HG02970 (cell line): Measurements from ENCODE around the gene CCDC28B.

Experiments used
- ATAC-seq: cut with Tn5 transposase; IDR thresholded peaks from one replicate; pipeline ENCODE4 v1.9.1; 2021; ENCODE audit warnings: mild to moderate bottlenecking, moderate library complexity, moderate number of reproducible peaks; ENCODE audit not compliant: unreplicated experiment, low FRiP score

Gene CCDC28B

GRCh38 chr1:32192220-32192948 lies 8.0 kb upstream of the CCDC28B start:
- no peak for ATAC-seq

GRCh38 chr1:32194984-32195383 lies 5.4 kb upstream of the CCDC28B start:
- no peak for ATAC-seq

DNA sequence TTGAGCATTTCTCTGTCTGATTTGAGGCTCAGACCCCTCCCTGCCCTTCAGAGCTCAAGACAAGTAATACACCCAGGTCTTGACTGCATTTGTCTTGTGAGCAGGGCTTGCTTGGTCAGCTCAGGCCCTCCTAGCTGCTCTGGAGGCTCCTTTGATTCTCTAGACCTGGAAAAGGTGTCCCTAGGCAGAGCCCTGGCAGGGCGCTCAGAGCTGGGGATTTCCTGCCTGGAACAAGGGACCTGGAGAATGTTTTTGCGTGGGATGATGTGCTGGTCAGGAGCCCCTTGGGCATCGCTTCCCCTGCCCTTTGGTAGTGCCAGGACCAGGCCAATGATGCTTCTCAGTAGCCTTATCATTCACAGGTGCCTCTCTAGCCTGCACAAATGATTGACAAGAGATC lies 4.9 kb upstream of the CCDC28B start:
- ATAC-seq, result no peak

DNA sequence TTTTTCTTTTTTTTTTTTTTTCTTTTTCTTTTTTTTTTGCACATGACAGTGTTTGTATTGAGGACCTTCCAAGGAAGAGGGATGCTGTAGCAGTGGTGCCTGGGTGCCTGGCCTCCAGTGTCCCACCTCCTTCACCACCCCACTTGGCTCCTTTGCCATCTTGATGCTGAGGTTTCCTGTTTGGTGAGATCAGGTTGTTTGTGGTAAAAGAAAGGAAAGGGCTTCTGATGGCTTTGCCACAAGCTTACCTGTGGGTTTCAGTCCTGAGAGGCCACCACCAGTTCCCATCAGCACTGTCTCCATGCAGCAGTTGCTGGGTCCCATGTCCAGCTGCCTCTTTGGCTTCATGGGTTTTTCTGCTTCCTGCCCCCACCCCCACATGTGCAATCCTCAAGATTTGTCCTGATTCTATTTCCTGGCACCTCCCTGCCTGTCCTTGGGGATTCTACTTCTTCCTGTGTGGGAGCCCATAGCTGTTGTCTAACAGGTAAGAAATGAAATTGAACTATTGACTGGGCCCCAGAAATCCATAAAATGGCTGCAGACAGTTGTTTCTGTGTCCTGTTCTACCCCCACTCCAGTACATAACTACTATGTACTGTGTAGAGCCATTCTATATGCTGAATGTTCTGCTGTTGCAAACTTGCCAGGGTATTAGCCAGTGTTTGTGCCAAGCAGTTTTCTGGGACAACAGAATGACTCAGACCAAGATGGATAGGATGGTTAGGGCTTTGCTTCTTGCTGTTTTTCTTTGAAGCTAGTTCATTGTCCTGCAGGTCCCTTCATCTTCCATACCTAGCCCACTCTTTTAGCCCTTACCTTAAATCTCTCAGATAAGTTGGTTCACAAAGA lies 4.2 kb upstream of the CCDC28B start:
- ATAC-seq, result no peak

DNA sequence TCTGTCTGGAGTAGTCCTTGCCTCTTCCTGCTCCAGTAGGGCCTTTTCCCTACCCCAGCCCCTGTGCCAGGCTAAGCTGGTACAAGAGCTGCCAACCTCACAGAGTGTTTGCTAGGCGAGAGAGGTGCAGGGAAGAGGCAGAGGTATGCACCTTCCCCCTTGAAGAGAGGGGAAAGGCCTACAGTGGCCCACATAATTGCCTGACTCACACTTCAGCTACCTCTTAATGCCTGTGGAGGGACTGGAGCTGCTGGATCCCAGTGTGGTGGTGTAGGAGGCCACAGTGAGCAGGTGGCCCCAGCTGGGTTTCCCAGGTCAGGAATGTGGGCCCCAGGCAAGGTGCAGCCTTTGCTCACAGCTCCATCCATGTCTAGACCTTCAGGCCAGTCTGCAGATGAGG lies 3.3 kb upstream of the CCDC28B start:
- ATAC-seq, result no peak

GRCh38 chr1:32197837-32198236 lies 2.6 kb upstream of the CCDC28B start:
- ATAC-seq, result no peak

DNA sequence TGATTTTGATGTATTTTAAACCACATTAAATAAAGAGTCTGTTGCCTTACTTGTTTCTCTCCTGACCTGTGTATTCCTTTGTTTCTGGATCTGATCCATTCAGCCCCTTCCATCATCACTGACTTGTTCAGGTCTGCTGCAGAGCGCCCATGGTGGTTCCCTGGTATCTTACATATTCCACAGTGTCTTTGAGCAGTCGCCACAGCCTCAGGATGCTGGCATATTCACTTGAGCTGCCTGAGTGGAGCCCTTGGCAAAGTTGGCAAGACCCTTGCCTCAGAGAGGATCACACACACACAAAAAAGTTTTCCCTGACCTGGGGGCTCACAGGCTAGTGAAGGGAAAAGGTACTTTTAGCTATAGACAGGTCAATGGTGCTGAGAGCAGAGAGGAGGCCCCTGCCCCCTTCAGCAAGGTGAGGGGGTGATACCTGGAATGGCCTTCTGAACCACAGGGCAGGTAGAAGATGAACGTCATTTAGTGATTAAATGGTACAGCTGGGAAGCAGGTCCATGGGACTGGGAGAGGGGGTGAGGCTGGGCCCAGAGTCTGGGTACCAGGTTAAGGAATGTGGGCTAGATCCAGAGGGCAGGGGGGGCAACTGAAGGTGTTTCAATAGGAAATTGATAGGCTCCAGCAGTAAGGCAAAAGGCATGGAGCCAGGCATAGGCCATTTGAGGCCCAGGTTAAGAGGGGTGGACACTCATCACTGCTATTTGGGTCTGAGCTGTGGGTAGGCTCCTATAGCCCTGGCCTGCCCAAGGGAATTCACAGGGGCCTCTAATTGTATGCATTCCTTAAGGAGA lies 2.0 kb upstream of the CCDC28B start:
- ATAC-seq, result no peak

DNA sequence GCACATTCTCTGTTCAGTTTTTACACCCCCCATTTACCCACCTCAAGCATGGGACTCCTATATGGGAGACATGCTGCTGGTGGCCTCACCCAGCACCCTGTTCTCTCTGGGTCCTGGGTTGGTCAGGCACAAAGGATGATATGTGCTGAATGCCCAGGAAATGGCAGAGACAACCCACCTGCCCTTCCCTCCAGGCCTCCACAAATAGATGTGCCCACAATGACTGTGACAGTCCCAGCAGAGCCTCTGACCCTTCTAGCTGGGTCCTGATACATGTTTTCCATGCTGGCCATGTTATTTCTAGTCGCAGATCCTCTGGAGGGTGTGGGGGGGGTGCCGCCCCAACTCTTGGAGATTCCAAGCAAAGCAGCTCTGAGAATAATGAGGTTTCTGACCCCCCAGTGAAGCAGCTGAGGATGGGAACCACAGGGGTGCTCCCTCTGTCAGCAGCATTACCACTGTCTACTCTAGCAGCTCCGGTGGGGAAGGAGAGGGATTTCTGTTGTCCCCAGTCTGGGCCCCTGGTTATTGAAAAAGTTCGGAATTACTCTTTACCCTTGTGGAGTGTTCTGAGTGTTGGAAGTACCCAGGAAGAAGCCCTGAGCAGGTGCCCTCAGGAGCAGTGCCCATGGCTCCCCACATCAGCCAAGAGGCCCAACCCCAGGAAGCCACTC lies 1.2 kb upstream of the CCDC28B start:
- ATAC-seq, result no peak

- ATAC-seq, result no peak
Measured at GRCh38 chr1:32199717-32200072, 700 bp upstream of the CCDC28B start.

DNA sequence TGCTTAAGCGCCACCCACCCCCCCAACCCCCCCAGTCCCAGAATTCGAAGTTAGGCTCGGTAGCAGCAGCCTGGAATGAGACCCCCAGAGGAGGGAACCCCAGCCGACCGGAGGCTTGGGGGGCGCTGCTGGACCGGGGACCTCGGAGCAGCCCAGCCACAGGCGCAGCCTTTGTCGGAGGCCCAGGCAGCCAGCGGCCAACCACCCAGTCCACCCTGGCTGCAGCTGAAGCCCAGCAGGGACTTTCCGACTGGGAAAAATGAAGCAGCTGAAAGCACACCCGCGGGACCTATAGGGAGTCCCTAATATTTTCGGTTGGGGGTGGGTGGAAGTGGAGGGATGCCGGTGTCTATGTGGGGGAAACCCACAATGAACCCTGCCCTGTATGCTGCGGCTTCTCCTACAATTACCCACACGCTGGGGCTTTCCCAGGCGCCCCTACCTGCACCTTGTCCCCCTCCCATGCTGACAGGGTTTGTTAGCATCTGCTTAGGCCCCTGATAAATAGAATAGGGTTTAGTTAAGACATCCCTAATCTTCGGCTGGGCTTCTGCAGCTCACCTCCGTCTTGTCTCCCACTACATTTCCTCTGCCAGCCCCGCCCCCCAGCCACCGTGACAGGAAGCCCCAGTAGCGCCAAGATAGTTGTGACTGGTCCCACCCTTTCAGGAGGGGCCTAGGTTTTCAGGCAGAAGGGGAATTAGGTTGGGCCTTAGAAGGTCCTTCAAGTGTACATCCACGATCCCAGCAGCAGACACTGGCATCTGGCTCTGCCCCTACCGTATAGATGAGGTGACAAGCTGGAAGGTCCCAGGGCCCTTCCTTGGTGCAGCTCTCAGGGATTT lies 838 bp downstream of the CCDC28B start:
- ATAC-seq, result peak; percentile 36

- no peak for ATAC-seq
Measured at GRCh38 chr1:32204943-32205361, 4.6 kb downstream of the CCDC28B start.

DNA sequence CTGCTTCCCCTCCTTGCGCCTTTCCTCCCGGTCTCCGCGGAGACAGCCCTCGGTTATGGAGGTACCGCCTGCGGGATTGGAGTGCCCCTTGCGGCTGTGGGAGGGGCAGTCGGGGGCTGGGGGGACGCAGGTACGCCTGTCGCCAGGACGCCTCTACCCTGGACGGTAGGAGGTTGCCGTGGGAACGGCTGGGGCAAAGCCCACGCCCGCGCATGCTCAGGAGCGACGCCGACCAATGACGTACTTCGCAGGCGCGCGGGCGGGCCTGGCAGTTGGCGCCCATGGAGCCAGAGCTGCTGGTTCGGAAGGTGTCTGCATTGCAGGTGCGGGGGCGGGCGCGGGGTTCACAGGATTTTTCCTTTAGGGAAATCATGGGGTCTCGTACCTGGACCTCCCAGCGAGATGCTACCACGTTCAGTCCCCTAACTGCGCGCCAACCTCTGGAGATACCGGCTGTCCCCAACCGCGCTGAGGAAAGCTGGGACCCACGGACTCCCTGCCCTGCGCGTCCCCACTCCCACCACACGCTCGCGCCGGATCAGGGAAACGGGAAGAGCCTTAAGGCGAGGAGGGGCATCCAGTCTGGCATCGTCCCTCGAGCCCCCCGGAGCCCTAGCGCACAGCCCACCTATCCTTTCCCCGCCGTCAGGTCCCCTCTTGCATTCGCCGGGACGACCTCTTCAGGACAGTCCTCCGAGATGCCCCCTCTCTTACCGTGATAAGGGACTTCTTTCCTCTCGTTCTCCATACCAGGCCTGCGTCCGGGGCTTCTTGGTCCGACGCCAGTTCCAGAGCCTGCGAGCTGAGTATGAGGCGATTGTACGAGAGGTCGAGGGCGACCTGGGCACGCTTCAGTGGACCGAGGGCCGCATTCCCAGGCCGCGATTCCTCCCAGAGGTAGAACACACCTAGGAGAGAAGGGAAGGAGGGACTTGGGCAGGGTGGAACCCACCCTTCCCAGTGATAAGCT lies 5.3 kb downstream of the CCDC28B start, which contains the start of gene IQCC:
Gene IQCC (plus strand): TSS at position 271 of the 970 bp plus-strand sequence. CDS start 11 bp downstream, at position 282.
- ATAC-seq, result peak; percentile 38

GRCh38 chr1:32208469-32208868 lies 8.1 kb downstream of the CCDC28B start:
- no peak for ATAC-seq

DNA sequence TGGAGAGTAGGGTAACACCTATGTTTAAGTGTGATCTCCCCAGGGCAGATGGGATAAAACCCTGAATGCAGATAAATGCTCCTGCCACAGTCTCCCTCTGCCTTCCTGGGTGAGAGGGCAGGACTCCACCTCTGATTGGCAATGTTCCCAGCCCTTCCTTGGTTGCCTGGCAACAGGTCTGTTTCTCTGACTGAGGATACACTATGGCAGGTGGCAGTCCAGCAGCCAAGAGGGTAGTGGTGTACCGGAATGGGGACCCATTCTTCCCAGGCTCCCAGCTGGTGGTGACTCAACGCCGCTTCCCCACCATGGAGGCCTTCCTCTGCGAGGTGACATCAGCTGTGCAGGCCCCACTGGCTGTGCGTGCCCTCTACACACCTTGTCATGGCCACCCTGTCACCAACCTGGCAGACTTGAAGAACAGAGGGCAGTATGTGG lies 8.5 kb downstream of the CCDC28B start, which contains the start of gene DCDC2B:
Gene DCDC2B (plus strand): TSS at position 199 of the 438 bp plus-strand sequence. CDS start 5 bp downstream, at position 204.
- ATAC-seq, result no peak

GRCh38 chr1:32215629-32216480 lies 15.5 kb downstream of the CCDC28B start:
- ATAC-seq, result no peak

- ATAC-seq, result no peak
Measured at GRCh38 chr1:32216566-32216965, 16.2 kb downstream of the CCDC28B start.

DNA sequence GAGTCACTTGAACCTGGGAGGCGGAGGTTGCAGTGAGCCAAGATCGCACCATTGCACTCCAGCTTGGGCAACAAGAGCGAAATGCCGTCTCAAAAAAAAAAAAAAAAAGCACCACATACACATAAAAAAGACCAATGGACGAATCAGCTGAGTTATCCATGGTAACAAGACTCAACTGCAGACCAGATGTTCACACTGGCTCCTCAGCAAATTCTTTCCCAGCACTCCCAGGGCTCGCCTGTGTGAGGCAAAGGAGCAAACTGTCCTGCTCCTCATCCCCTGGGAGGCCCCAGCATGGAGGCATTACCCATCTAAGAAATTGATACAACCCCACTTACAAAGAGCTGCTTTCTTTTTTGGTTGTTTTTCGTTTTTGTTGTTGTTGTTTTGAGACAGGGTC lies 18.6 kb downstream of the CCDC28B start:
- no peak for ATAC-seq
